ENCODE measurements around the gene ZHX3.

Gene ZHX3

DNA sequence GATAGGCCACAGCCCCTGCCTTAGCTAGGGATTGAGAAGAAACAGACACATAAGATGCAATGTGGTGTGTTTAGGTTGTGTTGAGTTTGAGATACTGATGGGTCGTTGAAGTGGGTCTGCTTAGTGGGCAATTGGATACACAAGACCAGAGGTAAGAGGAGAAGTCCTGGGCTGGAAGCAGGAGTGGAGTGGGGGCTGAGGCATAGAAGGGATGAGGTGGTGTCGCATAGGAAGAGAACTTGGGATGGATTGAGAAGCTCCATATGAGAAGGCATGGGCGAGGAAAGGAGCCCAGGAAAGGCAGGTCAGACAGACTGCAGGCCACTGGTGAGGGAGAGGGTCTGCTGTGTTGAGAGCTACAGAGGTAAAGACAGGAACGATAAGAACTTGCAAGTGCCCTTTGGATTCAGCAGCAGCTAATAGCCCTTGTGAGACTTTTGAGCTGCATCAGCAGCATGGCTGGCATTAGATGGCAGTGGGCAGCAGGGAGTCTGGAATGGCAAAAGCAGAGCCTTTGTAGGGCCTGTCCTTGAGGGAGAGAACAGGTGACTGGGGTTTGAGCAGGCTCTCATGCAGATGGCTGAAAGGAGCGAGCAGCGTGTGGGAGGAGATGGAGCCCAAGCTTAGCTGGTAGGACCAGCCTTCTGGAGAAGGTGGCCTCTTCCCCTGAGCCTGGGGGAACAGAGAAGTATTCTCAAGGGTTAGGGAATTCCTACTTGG lies 147.0 kb downstream of the ZHX3 start:
- no peak for DNase-seq (ENCODE audit: low spot score)

DNA sequence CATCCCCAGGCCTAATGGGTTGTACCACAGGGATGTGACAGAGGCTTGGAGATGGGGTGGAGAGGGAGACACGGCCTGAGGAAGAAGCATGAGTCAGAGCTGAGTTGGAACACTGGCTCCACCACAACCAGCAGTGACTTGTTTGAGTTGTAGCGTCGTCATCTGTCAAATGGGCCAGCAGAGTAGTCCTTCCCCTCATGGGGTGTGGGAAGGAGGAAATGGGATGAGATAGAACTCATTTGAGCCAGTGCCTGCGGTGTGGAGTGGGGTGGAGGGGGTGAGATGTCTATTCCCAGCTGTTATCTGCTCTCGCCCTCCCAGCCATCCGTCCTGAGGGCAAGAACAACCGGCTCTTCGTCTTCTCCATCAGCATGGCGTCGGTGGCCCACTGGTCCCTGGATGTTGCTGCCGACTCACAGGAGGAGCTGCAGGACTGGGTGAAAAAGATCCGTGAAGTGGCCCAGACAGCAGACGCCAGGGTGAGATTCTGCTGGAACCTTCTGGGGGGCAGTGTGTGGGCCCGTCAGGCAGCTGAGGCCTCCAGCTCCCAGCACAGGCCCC lies 147.7 kb downstream of the ZHX3 start:
- no peak for DNase-seq (ENCODE audit: low spot score)

DNA sequence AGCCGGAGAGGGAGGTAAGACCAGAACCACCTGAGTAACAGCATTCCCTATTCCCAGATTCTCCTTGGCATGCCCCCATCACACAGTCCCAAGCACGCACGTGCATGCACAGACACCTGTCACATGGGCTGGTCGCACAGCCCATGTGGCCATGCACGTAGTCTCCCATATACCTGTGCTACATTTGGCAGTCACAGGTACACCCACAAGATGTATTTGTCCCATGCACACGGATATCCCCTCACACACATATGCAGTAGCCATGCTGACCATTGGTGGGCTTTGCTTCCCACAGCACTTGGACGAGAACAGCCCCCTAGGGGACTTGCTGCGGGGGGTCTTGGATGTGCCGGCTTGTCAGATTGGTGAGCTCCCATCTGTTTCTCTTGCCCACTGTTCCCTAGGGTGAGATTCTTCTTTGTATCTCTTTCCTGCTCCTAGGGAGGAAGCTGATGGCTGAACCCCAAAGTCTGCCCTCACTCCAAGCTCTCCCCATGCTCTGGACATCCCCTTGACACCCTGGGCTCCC lies 148.3 kb downstream of the ZHX3 start:
- DNase-seq (ENCODE audit: low spot score) = no peak

DNA sequence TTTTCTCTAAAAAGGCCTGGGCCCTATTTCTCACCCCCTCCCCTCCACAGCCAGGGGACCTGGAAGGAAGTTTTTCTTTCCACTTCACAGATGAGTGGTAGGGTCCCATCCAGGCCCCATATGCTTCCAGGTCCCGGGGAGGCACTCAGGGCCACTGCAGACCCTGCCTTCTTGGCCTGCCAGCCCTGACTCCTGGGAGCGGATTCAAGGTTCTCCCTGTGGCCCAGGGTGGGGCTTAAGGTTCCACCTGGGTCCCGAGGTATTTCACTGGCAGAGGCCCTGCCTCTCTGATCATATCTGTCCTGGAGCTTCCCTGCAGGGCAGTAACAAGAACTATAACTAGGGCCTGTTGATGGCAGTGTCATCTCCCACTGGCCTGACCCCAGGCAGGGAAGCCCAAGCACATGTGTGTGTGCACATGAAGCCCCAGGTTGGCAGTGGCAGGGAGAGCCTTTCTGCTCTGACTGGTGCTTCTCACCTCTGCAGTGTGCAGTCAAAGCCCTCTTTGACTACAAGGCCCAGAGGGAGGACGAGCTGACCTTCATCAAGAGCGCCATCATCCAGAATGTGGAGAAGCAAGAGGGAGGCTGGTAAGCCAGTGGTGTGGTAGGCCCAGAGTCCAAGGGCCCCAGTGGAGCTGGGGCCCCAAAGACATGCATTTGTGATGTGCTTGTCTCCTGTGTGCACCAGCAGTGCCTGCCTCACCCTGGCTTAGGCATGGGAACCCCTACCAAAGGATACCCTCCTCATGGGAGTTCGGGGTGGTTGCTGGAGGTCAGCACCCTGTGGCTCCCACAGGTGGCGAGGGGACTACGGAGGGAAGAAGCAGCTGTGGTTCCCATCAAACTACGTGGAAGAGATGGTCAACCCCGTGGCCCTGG lies 149.0 kb downstream of the ZHX3 start:
- DNase-seq (ENCODE audit: low spot score) = no peak

DNA sequence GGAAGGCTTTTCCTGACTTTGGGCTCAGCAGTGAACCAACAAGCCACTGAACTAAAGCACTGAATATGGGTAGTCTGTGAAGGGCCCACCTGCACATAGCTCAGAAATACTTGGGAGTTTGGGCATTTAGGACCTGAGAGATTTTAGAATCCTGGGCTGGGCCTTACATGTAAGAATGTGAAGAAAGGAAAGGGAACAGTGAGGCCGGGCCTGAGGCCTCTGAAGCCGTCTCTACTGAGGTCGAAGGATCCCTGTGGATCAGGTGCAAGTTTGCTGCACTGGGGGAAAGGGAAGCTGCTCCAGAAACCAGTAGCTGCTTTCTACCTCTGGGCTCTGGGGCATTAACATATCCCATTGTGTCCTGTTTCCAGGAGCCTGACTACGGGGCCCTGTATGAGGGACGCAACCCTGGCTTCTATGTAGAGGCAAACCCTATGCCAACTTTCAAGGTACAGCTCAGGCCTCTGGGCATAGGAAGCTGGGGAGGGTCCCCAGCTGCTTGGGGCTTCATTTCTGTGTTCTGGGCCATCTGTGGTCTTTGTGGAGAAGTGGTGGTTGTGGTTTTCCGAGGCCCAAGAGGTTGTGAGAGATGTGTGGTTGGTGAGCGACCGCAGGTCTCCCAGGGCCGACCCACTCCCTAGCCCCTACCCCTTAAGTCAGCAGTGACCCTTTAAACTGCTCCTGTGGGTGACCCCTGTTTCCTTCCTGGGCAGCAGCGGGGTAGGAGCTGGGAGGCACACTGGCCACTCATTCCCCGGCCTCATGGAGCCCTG lies 149.9 kb downstream of the ZHX3 start:
- DNase-seq (ENCODE audit: low spot score) = no peak

DNA sequence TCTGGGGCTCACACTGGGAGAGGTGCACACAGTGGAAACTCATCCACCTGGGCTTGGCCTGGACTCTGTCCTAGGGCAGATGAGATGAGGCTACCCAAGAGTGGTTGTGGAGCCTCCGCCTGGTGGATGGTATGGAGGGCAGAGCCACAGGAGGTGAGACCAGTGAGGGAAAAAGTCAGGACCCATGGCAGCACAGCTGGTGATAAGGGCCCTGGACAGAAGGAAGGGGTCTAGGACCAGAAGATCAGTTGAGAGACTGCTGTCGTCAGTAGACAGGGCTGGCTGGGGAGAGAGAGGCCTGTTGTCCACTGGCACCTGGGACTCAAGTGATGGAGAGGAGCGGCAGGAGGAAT lies 150.4 kb downstream of the ZHX3 start:
- no peak for DNase-seq (ENCODE audit: low spot score)

DNA sequence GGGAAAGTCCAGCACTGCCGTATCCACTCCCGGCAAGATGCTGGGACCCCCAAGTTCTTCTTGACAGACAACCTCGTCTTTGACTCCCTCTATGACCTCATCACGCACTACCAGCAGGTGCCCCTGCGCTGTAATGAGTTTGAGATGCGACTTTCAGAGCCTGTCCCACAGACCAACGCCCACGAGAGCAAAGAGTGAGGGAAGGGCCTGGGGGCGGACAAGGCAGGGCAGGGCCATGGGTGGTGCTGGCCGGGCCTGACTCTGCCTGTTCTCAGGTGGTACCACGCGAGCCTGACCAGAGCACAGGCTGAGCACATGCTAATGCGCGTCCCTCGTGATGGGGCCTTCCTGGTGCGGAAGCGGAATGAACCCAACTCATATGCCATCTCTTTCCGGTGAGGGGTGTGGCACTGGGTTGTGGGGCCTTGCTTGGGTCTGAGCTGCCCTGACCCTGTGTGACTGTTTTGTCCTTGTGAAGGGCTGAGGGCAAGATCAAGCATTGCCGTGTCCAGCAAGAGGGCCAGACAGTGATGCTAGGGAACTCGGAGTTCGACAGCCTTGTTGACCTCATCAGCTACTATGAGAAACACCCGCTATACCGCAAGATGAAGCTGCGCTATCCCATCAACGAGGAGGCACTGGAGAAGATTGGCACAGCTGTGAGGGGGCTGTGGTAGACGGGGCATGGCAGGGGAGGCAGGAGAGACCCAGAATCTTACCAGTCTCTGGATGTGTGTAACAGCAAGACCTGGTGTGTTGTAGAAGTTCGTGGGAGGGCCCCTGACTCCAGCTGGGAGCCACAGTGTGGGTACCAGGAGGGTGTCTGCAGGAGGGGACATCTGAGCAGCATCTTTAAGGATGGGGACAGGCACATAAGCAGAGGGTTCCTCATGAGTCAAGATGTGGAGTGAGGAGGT lies 151.1 kb downstream of the ZHX3 start:
- DNase-seq (ENCODE audit: low spot score) = no peak

DNA sequence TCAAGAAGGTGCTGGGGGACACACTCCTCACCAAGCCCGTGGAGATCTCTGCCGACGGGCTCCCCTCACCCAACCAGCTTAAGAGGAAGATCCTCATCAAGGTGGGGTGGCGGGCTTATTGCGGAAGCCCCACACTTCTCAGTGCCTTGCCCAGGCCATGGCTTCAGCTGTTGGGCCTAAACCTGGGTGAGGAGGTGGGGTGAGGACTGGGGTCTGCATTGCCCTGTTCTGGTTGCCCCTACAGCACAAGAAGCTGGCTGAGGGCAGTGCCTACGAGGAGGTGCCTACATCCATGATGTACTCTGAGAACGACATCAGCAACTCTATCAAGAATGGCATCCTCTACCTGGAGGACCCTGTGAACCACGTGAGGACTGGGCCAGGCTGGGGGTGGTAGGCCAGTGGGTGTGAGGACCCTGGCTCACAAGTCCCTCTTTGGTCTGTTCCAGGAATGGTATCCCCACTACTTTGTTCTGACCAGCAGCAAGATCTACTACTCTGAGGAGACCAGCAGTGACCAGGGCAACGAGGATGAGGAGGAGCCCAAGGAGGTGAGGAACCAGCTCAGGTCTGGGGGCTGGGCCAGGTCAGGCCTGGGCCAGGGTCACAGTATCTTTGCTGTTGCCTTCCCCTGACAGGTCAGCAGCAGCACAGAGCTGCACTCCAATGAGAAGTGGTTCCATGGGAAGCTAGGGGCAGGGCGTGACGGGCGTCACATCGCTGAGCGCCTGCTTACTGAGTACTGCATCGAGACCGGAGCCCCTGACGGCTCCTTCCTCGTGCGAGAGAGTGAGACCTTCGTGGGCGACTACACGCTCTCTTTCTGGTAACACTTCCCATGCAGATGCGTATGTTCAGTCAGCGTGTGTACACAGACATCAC lies 152.3 kb downstream of the ZHX3 start:
- no peak for DNase-seq (ENCODE audit: low spot score)

DNA sequence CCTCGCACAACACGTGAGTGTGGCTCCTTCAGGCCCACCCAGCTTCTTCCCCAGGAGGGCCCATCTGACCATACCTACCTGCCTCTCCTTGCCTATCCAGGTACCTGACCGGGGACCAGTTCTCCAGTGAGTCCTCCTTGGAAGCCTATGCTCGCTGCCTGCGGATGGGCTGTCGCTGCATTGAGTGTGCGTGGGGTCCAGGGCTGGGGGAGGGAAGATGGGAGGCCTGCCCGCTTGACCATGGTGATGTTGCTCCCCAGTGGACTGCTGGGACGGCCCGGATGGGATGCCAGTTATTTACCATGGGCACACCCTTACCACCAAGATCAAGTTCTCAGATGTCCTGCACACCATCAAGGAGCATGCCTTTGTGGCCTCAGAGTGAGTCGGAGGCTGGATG lies 153.7 kb downstream of the ZHX3 start:
- DNase-seq (ENCODE audit: low spot score) = no peak

DNA sequence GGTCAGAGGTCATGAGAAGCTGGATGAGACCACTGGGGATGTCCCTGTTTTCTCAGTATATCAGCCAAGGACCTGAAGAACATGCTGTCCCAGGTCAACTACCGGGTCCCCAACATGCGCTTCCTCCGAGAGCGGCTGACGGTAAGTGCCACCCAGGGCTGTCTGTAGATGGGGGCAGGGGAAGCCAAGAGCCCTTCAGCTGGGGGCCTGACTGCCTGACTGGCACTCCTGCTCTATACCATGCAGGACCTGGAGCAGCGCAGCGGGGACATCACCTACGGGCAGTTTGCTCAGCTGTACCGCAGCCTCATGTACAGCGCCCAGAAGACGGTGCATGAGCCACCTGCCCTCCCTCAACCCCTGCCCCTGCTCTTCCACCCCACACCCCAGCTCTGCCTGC lies 155.1 kb downstream of the ZHX3 start:
- DNase-seq (ENCODE audit: low spot score) = no peak

DNA sequence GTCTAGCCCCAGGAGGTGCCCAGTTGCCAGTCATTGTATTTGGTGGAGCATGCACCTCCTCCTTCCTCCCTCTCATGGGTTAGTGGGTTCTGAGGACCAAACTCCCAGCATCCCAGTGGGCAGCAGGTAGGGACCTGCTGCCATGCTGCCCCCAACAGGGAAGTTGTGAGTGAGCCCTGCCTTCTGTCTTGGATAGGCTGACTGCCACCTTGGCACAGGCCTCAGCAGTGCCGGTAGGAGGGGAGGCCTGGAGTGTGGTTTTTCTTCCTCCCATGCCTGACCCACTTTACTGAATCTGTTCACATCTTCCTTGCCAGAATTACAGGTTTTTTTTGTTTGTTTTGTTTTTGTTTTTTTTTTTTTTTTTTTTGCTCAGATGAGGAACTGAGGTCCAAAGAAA lies 155.6 kb downstream of the ZHX3 start:
- no peak for DNase-seq (ENCODE audit: low spot score)

DNA sequence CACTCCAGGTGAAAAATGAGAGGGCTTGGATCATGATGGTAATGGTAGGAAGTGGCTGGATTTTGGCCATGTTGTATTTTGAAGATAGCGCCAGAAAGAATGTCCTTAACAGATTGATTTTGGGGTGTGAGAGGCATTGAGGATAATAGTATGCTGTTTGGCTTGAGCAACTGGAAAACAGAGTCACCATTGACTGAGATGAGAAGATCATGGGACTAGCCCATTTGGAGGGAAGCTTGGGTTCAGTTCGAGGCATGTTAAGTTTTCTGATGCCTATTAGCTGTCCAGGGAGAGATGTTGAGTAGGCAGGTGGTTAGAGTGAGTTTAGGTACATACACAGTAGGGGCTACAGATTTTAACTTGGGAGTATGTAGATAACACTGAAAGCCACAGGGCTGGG lies 156.8 kb downstream of the ZHX3 start:
- no peak for DNase-seq (ENCODE audit: low spot score)

DNA sequence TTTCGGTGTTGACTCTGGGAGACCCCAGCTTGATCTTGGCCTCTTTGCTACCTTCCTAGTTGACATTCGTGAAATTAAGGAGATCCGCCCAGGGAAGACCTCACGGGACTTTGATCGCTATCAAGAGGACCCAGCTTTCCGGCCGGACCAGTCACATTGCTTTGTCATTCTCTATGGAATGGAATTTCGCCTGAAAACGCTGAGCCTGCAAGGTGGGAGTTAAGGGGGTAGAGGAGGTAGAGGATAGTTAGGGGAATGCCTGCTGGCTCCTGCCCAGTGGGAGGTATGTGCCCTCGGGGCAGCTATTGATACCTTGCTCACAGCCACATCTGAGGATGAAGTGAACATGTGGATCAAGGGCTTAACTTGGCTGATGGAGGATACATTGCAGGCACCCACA lies 158.0 kb downstream of the ZHX3 start:
- no peak for DNase-seq (ENCODE audit: low spot score)

DNA sequence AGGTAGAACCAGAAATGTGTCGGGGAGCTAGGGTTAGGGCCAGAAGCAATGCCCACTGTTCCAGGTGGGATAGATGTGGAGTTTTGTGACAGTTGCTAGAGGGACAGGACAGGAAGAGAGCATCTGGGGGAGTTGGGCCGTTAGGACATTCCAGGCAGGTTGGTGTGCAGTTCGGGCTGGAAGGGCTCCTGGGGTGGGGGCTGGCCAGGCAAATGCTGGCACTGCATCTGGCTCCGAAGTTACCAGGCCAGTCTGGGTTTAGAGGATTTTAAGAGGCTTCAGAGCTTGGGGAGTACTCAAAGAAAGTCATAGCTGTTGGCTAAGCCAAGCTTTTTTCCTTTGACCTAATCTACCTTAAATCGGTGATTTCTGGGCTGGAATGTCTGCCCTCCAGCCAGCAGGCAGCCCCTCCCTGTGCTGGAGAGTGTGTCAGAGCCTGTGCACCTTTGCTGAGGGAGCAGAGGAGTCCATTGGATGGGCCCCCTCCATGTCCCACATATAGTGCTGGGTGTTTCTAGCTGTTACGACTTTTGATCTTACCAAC lies 159.4 kb downstream of the ZHX3 start:
- no peak for DNase-seq (ENCODE audit: low spot score)

DNA sequence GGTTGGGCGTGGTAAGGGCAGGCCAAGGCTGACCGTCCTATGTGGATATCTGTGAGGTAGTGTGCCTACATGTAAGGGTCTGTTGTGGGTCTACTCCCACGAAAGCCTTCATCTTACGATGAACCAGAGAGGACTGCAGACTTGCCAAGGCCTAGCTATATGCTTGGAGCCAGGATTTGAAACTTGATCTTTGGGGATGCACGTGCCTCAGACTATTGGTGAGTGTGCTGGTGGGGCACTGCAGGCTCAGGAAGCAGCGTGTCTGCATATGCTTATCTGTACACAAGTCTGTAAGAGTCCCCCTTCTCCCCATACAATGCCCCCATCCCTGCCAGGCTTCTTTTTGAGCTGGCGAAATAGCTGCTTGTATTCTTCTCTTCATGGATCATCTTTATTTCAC lies 162.3 kb downstream of the ZHX3 start:
- DNase-seq (ENCODE audit: low spot score) = no peak

DNA sequence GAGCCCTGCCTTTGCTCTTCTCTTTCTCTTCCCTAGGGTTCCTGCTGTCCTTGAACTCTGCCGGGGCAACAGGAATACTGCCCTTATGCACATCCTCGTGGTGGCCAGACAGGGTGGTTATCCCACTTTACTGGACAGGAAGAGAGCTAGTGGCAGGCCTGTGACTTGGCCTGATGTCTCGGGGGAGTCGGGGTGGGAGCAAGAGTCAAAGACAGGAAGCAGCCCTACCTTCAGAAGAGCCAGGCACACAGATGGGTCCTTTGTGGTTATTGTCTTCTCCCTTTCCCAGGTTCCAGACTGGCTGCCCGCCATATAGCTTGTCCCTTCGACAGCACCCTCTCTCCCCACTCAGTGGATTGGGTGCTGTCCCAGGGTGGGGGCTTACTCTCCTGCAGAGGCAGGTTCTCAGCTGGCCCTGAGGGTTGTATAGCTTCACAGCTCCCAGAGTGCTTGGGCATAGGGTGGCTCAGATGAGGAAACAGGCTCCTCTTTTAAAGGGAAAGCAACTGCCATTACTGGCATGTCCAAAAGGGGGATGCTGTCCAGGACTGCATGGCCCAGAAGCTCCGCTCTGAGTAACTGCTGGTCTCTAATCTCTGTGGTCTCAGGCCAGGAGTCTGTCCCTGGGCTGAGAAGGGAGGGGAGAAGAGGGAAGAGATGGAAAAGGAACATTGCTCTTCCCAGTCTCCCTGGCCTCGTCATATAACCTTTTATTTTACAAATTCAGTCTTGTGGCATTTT lies 162.9 kb downstream of the ZHX3 start:
- DNase-seq (ENCODE audit: low spot score) = no peak

DNA sequence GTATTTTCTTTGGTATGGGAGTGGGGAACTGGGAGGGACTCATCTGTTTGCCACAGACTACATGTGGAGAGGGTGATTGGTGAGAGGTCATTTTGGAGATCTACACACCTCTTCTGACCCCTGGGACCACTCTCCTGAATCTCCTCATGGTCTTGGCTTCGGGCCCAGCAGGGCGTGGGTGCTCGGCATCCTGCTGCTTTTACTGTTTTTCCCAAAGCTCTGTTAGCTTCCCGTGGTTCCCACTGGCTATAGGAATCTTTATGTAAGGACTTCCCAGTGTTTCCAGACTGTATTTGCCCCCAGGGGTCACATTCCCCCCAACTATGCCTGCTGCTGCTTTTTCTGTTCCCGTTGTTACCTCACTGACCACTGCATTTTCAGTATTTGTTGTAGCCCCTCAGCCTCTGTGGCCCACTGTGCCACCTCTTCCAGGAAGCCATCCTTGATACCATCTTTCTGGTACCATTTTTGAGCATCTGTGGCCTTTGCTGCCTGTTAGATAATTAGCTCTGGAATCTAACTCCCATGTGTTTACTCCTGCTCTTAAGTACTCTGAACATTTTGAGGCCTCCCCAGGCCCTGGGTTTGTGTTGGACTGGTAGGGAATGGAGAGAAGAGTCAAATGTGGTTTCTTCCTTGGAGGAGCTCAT lies 165.3 kb downstream of the ZHX3 start:
- DNase-seq (ENCODE audit: low spot score) = no peak

DNA sequence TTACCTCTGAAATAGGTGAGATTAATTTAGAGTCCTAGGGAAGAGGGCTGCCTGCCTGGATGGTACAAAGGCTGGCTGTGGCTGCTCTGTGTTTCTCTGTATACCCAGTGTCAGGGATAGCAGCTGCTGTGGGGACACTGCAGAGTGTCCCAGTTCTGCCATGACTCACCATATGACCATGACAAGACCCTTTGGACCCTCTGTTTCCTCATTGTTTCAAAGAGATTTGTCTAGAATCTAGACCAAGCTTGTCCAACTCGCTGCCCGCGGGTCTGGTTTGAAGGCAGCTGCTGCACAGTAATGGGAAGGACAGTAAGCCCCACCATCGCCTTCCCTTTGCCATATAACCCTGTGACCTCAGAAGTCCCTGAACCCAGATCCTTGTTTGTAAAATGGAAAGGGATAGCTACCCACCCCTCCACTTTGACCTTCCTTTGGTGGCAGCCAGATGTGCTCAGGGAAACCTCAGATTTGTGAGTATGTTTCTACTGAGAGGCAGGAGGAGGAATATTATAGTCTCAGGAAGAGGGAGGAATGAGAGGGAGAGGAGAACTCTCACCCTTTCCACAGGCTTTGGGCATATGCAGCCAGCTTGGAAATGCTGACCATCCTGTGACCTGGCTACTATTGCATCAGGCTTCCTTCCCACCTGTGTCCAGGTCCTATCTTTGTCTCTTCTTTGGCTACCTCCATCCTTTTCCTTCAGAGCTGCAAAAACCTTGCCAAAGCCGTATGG lies 166.2 kb downstream of the ZHX3 start:
- DNase-seq (ENCODE audit: low spot score) = no peak

Measured in germinal center (tissue), 1 donor.